Mammary epithelial cell (primary cell): Measurements from ENCODE around the gene LIPT1.

Experiments
- EZH2 ChIP-seq: IDR thresholded peaks from 2 replicates; pipeline ENCODE4 v1.6.1; 2012; ENCODE audit warnings: low read length, inconsistent platforms, borderline replicate concordance
- TF ChIP-seq, protein P1 (sequence below), 2 donors: IDR thresholded peaks in 1 of 2; conservative IDR thresholded peaks in 1 of 2; 2 replicates each; pipeline ENCODE4 v1.5.1; 2011 to 2012; ENCODE audit warnings: inconsistent platforms in 2 of 2, low read length in 2 of 2, mild to moderate bottlenecking in 2 of 2, control low read depth in 1 of 2, low read depth in 1 of 2; ENCODE audit not compliant: insufficient read depth in 1 of 2; ENCODE audit errors: extremely low read depth in 1 of 2

DNA sequence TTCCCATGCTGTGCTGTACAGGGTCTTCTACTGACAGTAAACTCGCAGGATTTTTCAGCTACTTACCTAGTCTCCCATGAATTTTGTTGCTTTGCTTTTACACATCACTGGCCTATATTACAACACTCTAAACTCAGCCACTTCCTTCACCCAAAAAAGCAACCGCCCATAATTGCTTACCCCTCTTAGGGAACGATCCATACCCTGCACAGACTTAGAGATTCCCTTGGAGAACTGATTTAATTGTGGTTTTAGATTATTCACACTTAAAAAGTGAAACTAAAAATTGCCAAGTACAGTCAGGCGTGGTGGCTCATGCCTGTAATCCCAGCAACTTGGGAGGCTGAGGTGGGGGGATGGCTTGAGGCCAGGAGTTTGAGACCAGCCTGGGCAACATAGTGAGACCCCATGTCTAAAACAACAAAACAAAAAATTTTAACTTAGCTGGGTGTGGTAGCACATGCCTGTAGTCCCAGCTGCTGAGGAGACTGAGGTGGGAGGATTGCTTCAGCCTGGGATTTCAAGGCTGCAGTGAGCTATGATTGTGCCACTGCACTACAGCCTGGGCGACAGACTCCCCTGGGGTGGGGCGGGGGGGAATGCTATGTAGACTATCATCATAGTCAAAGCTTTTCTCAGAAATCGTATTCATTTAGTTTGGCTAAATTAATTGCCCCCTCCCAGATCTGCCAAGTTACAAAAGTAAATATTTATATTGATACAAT is 45.5 kb downstream of the LIPT1 start:
- TF ChIP-seq, protein P1, sequence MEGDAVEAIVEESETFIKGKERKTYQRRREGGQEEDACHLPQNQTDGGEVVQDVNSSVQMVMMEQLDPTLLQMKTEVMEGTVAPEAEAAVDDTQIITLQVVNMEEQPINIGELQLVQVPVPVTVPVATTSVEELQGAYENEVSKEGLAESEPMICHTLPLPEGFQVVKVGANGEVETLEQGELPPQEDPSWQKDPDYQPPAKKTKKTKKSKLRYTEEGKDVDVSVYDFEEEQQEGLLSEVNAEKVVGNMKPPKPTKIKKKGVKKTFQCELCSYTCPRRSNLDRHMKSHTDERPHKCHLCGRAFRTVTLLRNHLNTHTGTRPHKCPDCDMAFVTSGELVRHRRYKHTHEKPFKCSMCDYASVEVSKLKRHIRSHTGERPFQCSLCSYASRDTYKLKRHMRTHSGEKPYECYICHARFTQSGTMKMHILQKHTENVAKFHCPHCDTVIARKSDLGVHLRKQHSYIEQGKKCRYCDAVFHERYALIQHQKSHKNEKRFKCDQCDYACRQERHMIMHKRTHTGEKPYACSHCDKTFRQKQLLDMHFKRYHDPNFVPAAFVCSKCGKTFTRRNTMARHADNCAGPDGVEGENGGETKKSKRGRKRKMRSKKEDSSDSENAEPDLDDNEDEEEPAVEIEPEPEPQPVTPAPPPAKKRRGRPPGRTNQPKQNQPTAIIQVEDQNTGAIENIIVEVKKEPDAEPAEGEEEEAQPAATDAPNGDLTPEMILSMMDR (conservative IDR thresholded peaks at IDR 0.05 in 1 of 2, IDR thresholded peaks at IDR 0.05 in 1 of 2; ENCODE audit: extremely low read depth in 1 of 2, insufficient read depth in 1 of 2, low read depth in 1 of 2, low read length in 2 of 2) = no peak
- no peak for TF ChIP-seq EZH2
